ENCODE measurements around the gene AGMO. TPM values are rescaled to one million over a fixed set of nuclear protein-coding genes. Genes with fewer than 3 reads are reported as not detected.

AGMO gene
- total and polyA plus RNA-seq, 2 donors (not counting 1 experiment from before 2014, with no cell fraction given) = 0.06 TPM; not detected in 1

GRCh38 chr7:15352421-15353206 lies 209.2 kb downstream of the AGMO start:
- no peak overlapping the region for H3K27ac ChIP-seq (ENCODE audit: insufficient read depth, low read length)
- no peaks in the 10 kb centered on the region for H3K4me1 ChIP-seq (ENCODE audit: control insufficient read depth, extremely low read depth, insufficient read depth, low read length)
- DNase-seq (ENCODE audit: low read depth in 2 of 2) = no peak
- H2AFZ ChIP-seq (ENCODE audit: low read length) = no peak overlapping the region
- no peaks in the 10 kb centered on the region for H3K79me2 ChIP-seq (ENCODE audit: control insufficient read depth, insufficient read depth, low read length)
- H3K36me3 ChIP-seq (ENCODE audit: control insufficient read depth, insufficient read depth, low read length) = no peaks in the 10 kb centered on the region
- no peak overlapping the region for H3K4me3 ChIP-seq (replicated peaks in 1 of 4; ENCODE audit: control extremely low read depth in 1 of 4, insufficient read depth in 1 of 4, low read depth in 3 of 4, low read length in 4 of 4)
- no peak overlapping the region for H3K9ac ChIP-seq (ENCODE audit: insufficient read depth, low read length)
- no peaks in the 10 kb centered on the region for H4K20me1 ChIP-seq (ENCODE audit: control insufficient read depth, extremely low read depth, insufficient read depth, low read length)
- no peak overlapping the region for H3K4me2 ChIP-seq (ENCODE audit: extremely low read depth, insufficient read depth, low read length)
- no peaks in the 10 kb centered on the region for H3K9me3 ChIP-seq (ENCODE audit: control insufficient read depth, insufficient read depth, low read depth, low read length)
- no peaks in the 10 kb centered on the region for H3K27me3 ChIP-seq (ENCODE audit: control insufficient read depth, insufficient read depth, low read length)
- TF ChIP-seq CTCF (conservative IDR thresholded peaks at IDR 0.05 in 1 of 2, IDR thresholded peaks at IDR 0.05 in 1 of 2; ENCODE audit: low read depth in 1 of 2, low read length in 2 of 2) = no peak
- TF ChIP-seq EZH2 (IDR thresholded peaks at IDR 0.05; ENCODE audit: low read length, missing control alignments) = no peak

GRCh38 chr7:15345216-15345615 lies 216.6 kb downstream of the AGMO start:
- Histone ChIP-seq H3K4me2 (ENCODE audit: extremely low read depth, insufficient read depth, low read length) (no peak overlapping the region), H3K27me3 (ENCODE audit: control insufficient read depth, insufficient read depth, low read length) (no peaks in the 10 kb centered on the region), H3K79me2 (ENCODE audit: control insufficient read depth, insufficient read depth, low read length) (no peaks in the 10 kb centered on the region), H3K27ac (ENCODE audit: insufficient read depth, low read length) (no peak overlapping the region), H3K9me3 (ENCODE audit: control insufficient read depth, insufficient read depth, low read depth, low read length) (no peaks in the 10 kb centered on the region), H3K4me1 (ENCODE audit: control insufficient read depth, extremely low read depth, insufficient read depth, low read length) (no peaks in the 10 kb centered on the region), H3K36me3 (ENCODE audit: control insufficient read depth, insufficient read depth, low read length) (no peaks in the 10 kb centered on the region), H3K9ac (ENCODE audit: insufficient read depth, low read length) (no peak overlapping the region), H2AFZ (ENCODE audit: low read length) (no peak overlapping the region), H3K4me3 (replicated peaks in 1 of 4; ENCODE audit: control extremely low read depth in 1 of 4, insufficient read depth in 1 of 4, low read depth in 3 of 4, low read length in 4 of 4) (no peak overlapping the region), H4K20me1 (ENCODE audit: control insufficient read depth, extremely low read depth, insufficient read depth, low read length) (no peaks in the 10 kb centered on the region)
- TF ChIP-seq CTCF (conservative IDR thresholded peaks at IDR 0.05 in 1 of 2, IDR thresholded peaks at IDR 0.05 in 1 of 2; ENCODE audit: low read depth in 1 of 2, low read length in 2 of 2) (no peak), EZH2 (IDR thresholded peaks at IDR 0.05; ENCODE audit: low read length, missing control alignments) (no peak)
- no peak for DNase-seq (ENCODE audit: low read depth in 2 of 2)

- Histone ChIP-seq H4K20me1 (ENCODE audit: control insufficient read depth, extremely low read depth, insufficient read depth, low read length) (no peaks in the 10 kb centered on the region), H3K9ac (ENCODE audit: insufficient read depth, low read length) (no peak overlapping the region), H3K27ac (ENCODE audit: insufficient read depth, low read length) (no peak overlapping the region), H3K4me3 (replicated peaks in 1 of 4; ENCODE audit: control extremely low read depth in 1 of 4, insufficient read depth in 1 of 4, low read depth in 3 of 4, low read length in 4 of 4) (no peak overlapping the region), H3K4me1 (ENCODE audit: control insufficient read depth, extremely low read depth, insufficient read depth, low read length) (no peaks in the 10 kb centered on the region), H3K27me3 (ENCODE audit: control insufficient read depth, insufficient read depth, low read length) (no peaks in the 10 kb centered on the region), H3K36me3 (ENCODE audit: control insufficient read depth, insufficient read depth, low read length) (no peaks in the 10 kb centered on the region), H2AFZ (ENCODE audit: low read length) (no peak overlapping the region), H3K4me2 (ENCODE audit: extremely low read depth, insufficient read depth, low read length) (no peak overlapping the region), H3K9me3 (ENCODE audit: control insufficient read depth, insufficient read depth, low read depth, low read length) (no peaks in the 10 kb centered on the region), H3K79me2 (ENCODE audit: control insufficient read depth, insufficient read depth, low read length) (no peaks in the 10 kb centered on the region)
- no peak for TF ChIP-seq CTCF (conservative IDR thresholded peaks at IDR 0.05 in 1 of 2, IDR thresholded peaks at IDR 0.05 in 1 of 2; ENCODE audit: low read depth in 1 of 2, low read length in 2 of 2)
- no peak for TF ChIP-seq EZH2 (IDR thresholded peaks at IDR 0.05; ENCODE audit: low read length, missing control alignments)
- no peak for DNase-seq (ENCODE audit: low read depth in 2 of 2)
These were observed 220.0 kb downstream of the AGMO start for GRCh38 chr7:15341817-15342216.
